ENCODE results near the gene KMT5B. TPM values are rescaled to one million over a fixed set of nuclear protein-coding genes. Genes with fewer than 3 reads are reported as not detected.

KMT5B gene
- total RNA-seq, 4 donors from 2014 or later, result 35.1 to 75.6 (median 39.8) TPM

- 78% methylated on average over 5 of the region's 9 CpGs; no CpG with 5 or more reads in 1 of the 2 donors for WGBS, 2 donors (ENCODE audit: low coverage in 1 of 2)
- H3K27me3 ChIP-seq, result no peaks in the 10 kb centered on the region
- no peaks in the 10 kb centered on the region for H3K36me3 ChIP-seq
- no peaks in the 10 kb centered on the region for H3K9me3 ChIP-seq
- H3K27ac ChIP-seq, result peak overlapping the region in 3 of 4 donors; percentile 49 to 99 (median 62)
- no peak for TF ChIP-seq POLR2AphosphoS5 (IDR thresholded peaks at IDR 0.05)
- no peak for TF ChIP-seq POLR2A (IDR thresholded peaks at IDR 0.05)
- no peak for TF ChIP-seq CTCF (IDR thresholded peaks at IDR 0.05)
- TF ChIP-seq EP300 (IDR thresholded peaks at IDR 0.05), result no peak
- H3K4me3 ChIP-seq, result no peak overlapping the region
- peaks cover 0 to 53% (median 18%) of the 10 kb centered on the region in 3 donors for H3K4me1 ChIP-seq
- ATAC-seq, result no peak
Observed at GRCh38 chr11:68122936-68123539, 90.1 kb downstream of the KMT5B start.

DNA sequence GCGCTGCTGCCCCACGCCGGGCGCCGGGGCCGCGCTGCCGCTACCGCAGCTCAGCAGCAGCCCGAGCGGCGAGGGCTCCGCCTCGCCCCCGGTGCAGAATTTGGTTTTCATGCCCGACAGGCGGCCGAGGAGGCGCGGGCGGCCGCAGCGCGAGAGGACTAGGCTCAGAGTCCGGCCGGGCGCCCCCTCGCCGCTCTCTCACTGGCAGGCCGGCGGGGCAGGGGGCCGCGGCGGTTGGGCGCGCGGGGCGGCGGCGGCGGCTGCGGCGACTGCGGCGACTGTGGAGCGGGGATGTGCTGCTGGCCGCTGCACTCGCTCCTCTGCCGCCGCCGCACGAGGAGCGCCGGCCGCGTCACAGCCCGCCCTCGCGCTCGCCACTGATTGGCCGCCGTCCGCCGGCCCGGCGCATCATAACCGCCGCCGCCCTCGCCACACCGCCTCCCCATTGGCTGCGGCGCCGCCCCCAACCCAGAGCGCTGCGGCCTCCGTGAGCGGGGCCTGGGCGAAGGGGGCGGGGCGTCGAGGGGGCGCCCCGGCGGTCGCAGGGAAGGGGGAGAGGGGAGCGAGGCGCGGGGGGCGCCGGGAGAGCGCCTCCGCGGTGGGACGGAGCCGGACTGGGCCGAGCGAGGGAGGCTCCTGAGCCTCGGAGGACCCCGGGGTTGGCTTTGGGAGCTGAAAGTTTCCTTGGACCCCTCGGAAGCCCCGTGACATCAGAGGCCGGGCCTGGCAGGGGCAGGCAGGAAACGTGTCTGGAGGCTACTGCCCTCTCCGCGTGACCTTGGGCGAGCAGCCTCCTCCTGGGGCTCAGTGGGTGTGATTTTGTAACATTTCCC is 91.8 kb downstream of the KMT5B start, which contains the start of gene CHKA:
TSS of gene CHKA (minus strand) at position 322 of the 833 bp plus-strand sequence. CDS start at position 111, 211 bp downstream.
- Histone ChIP-seq H3K4me1 (peaks cover 0 to 58% (median 30%) of the 10 kb centered on the region in 3 donors), H3K9me3 (no peaks in the 10 kb centered on the region), H3K4me3 (peak within 1 kb of the TSS; percentile 40 to 81), H3K27ac (peak within 1 kb of the TSS; percentile 76 to 99 (median 98)), H3K36me3 (no peaks in the 10 kb centered on the region), H3K27me3 (no peaks in the 10 kb centered on the region)
- no peak for TF ChIP-seq EP300 (IDR thresholded peaks at IDR 0.05)
- TF ChIP-seq CTCF (IDR thresholded peaks at IDR 0.05), result peak in 1 of 4 experiments; percentile 31
- peak; percentile 68 for TF ChIP-seq POLR2AphosphoS5 (IDR thresholded peaks at IDR 0.05)
- peak; percentile 84 to 99 for TF ChIP-seq POLR2A (IDR thresholded peaks at IDR 0.05)
- WGBS, 2 donors (ENCODE audit: low coverage in 1 of 2), result 5% methylated on average over 4 of the region's 107 CpGs; no CpG with 5 or more reads in 1 of the 2 donors
- ATAC-seq, result peak; percentile 98

DNA sequence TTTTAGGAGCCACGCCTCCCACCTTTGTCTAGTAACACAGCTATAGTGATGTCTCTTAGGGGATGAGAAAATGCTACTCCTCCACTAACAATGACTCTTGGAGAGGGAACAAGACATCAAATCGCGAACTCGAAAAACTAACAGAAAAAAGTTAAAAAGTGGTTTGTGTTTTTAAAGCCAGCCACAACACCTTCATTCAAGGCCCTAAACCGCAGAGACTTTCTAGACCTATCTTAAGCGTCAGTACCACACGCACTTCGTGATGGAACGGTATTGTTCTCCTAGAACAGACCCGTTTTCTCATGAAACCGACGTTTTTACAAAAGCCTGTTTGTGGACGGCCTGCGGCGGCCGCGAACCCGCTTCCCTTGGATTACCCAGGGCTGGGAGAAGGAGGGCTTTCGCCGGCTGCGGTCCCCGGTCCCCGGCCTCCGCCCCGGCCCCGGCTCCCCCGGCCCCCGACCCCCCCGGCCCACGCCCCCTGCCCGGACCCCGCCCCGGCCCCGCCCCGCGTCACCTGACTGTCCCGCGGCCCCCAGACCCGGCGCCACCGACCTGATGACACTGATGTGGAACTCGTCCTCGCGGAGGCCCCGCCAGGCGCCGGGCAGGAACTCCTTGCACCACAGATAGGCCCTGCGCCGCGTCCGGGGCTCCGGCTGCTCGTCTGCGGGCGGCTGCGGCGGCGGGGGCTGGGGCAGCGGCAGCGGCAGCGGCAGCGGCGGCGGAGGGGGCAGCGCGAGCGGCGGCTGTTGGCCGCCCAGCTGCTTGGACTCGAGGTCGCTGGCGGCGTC is 92.6 kb downstream of the KMT5B start:
- 6 to 10% methylated on average over 5 to 12 of the region's 73 CpGs for WGBS, 2 donors (ENCODE audit: low coverage in 1 of 2)
- Histone ChIP-seq H3K27ac (peak overlapping the region; percentile 65 to 99 (median 98)), H3K9me3 (no peaks in the 10 kb centered on the region), H3K4me3 (peak overlapping the region; percentile 40 to 81), H3K4me1 (peaks cover 0 to 63% (median 30%) of the 10 kb centered on the region in 3 donors), H3K36me3 (no peaks in the 10 kb centered on the region), H3K27me3 (no peaks in the 10 kb centered on the region)
- ATAC-seq, result peak; percentile 3
- no peak for TF ChIP-seq POLR2A (IDR thresholded peaks at IDR 0.05)
- no peak for TF ChIP-seq POLR2AphosphoS5 (IDR thresholded peaks at IDR 0.05)
- TF ChIP-seq EP300 (IDR thresholded peaks at IDR 0.05), result no peak
- TF ChIP-seq CTCF (IDR thresholded peaks at IDR 0.05), result no peak

DNA sequence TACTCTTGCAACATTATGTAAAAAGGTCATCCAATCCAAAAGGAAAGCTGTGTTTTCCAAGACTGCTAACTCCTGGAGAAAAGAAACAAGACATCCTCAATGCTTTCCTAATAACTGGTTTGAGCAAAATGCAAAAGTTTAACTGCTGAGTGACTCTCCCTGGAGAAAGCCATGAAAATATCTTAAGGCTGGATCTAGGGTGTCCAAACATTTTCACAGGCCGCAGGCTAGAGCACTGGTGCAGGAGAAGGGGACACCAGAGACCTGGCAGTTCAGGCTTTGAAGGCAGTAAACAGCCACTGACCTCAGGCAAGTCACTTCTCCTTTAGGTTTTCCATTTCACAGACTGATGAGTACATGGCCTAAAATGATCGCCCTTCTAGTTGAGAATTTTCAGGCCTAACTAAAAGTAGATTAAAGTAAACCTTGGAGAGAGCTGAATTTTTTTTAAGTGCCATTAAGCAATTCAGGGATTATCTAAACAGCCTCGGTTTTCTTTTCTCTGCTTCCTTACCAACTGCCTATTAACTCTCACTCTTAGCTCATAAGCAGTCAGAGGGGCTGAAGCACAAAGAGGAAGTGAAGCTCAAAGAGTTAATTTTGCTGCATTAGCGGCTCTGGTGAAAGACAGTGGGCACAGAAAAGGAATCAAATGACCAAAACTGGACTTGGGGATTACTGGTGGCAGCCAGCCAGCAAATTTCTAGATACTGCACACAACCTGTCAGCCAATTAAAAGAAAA is 94.2 kb downstream of the KMT5B start:
- TF ChIP-seq CTCF (IDR thresholded peaks at IDR 0.05) (no peak), POLR2AphosphoS5 (IDR thresholded peaks at IDR 0.05) (peak; percentile 24)
- Histone ChIP-seq H3K36me3 (no peaks in the 10 kb centered on the region), H3K9me3 (no peaks in the 10 kb centered on the region), H3K27ac (peak overlapping the region; percentile 63 to 99 (median 98)), H3K27me3 (no peaks in the 10 kb centered on the region), H3K4me3 (peak overlapping the region in 1 of 2 donors; percentile 81), H3K4me1 (peaks cover 0 to 73% (median 30%) of the 10 kb centered on the region in 3 donors)
- no peak for ATAC-seq
- WGBS, 2 donors (ENCODE audit: low coverage in 1 of 2), result 21 to 25% methylated on average over 3 to 4 of the region's 4 CpGs

Measured in gastroesophageal sphincter (tissue), 4 donors.